Inferior parietal cortex (tissue), 1 donor: ENCODE measurements around the gene CWC27.
"Not testable (repeated sequence)": the region's sequence is repeated elsewhere in the genome, so short reads cannot be mapped to it uniquely, and the experiment has no call there.

Experiments used
- DNase-seq: peaks from one replicate; pipeline ENCODE4 v3.0.0-alpha.2; 2016; ENCODE audit errors: extremely low spot score

Gene CWC27

DNA sequence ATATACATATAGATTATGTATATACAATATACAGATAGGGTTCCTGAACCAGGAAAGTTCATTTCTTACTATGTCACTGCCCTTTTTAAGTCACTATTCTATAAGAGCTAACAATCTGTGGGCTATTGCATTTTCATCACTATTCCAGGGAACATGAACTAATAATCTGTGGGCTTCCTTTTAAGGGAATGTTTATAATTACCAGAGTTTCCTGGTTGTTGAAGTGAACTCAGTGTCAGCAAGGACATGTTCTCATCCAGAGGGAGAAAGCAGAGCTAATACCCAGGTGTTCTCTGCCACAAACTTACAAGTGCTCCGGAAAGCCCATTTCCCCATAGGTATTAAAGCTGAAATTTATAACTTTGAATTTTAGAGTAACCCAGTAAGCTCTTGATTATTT lies 69.6 kb downstream of the CWC27 start:
- no peak for DNase-seq

DNA sequence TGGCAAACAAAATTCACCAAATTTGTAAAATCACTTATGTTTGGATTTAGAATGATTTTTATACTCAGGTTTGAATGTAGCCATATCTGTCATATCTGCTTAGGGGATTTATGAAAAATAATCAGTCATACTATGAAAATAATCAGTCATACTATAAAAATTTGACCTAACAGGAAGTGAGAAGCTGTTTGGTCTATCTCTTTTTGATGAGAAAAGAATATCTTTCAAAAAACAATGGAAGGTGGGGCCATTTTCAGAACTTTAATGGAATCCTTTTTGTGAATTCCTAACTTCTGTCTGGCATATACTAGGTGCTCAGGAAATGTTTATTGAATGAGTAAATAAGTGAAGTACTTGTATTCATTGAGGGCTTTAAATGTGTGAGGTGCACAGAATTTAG lies 70.1 kb downstream of the CWC27 start:
- DNase-seq, result no peak

DNA sequence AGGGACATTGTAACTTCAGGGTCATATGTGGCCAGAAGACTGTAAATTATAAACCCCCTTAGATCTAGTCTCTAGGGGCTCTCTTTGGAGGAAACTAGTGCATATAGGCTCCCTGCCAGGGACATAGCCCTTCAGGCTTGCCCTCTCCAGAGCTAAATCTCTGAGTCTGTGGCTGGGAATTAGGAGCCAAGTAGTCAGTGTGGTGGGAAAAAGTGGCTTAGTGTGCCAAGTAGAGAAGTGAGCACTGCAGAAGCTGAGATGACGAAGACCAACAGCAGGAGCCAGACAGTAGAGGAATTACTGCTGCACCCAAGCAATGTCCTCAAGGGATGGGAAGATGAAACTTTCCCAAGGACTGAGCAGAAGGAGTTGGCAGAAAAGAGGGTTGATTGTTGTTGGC lies 71.2 kb downstream of the CWC27 start:
- DNase-seq, result no peak

- no peak for DNase-seq
Observed at GRCh38 chr5:64840958-64841357, 72.2 kb downstream of the CWC27 start.

GRCh38 chr5:64853777-64854176 lies 85.0 kb downstream of the CWC27 start:
- DNase-seq, result no peak

GRCh38 chr5:64854855-64855254 lies 86.1 kb downstream of the CWC27 start:
- DNase-seq, result no peak

DNA sequence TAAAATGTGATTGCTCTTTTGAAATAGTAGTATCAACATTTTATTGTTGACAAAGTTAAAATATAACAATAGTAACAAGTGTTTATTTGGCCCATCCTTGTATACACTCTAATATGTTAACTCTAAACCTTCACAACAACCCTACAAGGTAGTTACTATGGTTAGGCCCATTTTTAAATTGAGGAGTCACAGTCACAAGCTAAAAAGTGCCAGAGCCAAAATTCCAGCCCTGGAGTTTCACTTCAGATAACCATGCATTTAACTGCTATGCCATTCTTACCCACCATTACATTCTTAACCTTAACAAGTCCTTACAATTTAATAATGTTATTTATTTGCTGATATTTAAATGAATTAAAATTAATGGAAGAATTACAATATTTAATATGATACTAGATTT lies 91.2 kb downstream of the CWC27 start:
- DNase-seq, result no peak

GRCh38 chr5:64861281-64861680 lies 92.6 kb downstream of the CWC27 start:
- no peak for DNase-seq

DNA sequence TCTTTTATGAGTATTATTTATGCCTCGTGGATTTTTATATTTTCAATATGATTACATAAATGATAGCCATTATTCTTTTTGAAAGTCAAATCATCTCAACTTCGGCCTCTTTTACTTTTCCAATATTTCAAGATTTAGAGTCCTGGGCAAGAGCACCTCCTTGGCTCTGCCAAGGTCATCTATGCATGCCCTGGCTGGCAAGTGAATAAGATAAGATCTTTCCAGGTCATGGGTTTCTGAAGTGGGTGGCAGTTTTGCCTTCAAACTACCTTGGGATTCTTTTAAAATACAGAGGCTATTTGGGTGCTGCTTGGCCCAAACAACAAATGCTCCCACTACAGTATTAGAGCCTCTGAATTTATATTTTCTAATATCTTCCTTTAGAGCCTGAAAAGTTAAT lies 95.4 kb downstream of the CWC27 start:
- no peak for DNase-seq

GRCh38 chr5:64865662-64866061 lies 96.9 kb downstream of the CWC27 start:
- no peak for DNase-seq

GRCh38 chr5:64869419-64869818 lies 100.7 kb downstream of the CWC27 start:
- DNase-seq, result no peak

GRCh38 chr5:64872044-64872443 lies 103.3 kb downstream of the CWC27 start:
- DNase-seq, result no peak

DNA sequence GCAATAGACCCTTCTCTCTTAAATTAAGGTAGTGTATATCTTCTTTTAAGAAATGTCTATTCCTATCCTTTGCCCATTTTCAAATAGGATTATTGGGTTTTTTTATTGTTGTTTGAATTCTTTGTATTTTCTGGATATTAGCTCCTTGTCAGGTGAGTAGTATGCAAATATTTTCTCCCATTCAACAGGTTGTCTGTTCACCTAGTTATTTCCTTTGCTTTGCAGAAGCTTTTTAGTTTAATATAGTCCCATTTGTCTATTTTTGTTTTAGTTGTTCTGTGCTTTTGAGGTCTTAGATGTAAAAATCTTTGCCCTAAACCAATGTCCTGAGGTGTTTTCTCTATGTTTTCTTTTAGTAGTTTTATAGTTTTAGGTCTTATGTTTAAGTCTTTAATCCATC lies 104.7 kb downstream of the CWC27 start:
- DNase-seq, result no peak

GRCh38 chr5:64874753-64875152 lies 106.0 kb downstream of the CWC27 start:
- no peak for DNase-seq

GRCh38 chr5:64876203-64876602 lies 107.5 kb downstream of the CWC27 start:
- DNase-seq, result no peak

GRCh38 chr5:64880821-64881220 lies 112.1 kb downstream of the CWC27 start:
- no peak for DNase-seq

GRCh38 chr5:64883912-64884311 lies 115.2 kb downstream of the CWC27 start:
- no peak for DNase-seq

- no peak for DNase-seq
Observed at GRCh38 chr5:64884541-64884940, 115.8 kb downstream of the CWC27 start.

- DNase-seq, result no peak
Observed at GRCh38 chr5:64887910-64888309, 119.2 kb downstream of the CWC27 start.

GRCh38 chr5:64895748-64896147 lies 127.0 kb downstream of the CWC27 start:
- no peak for DNase-seq

DNA sequence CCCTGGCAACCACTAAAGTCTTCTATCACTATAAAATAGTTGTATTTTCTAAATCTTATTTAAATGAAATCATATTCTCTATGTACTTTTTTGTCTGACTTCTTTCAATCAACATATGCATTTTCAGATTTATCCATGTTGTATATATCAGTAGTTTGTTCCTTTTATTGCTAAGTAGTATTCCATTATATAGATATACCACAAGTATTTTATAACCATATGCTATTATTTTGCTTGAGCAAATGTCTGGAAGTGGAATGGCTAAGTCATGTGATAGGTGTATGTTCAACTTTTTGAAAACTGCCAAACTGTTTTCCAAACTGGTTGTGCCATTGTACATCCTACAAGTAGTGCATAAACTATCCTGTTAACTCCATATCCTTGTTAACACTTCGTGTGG lies 131.1 kb downstream of the CWC27 start:
- DNase-seq, result no peak

- DNase-seq, result no peak
Observed at GRCh38 chr5:64900618-64901017, 131.9 kb downstream of the CWC27 start.

DNA sequence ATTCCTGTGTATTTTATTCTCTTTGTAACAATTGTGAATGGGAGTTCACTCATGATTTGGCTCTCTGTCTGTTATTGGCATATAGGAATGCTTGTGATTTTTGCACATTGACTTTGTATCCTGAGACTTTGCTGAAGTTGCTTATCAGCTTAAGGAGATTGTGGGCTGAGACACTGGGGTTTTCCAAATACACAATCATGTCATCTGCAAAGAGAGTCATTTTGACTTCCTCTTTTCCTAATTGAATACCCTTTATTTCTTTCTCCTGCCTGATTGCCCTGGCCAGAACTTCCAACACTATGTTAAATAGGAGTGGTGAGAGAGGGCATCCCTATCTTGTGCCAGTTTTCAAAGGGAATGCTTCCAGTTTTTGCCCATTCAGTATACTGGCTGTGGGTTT lies 138.7 kb downstream of the CWC27 start:
- DNase-seq, result not testable (repeated sequence)

GRCh38 chr5:64914396-64914795 lies 145.7 kb downstream of the CWC27 start:
- DNase-seq, result no peak

GRCh38 chr5:64918083-64918482 lies 149.4 kb downstream of the CWC27 start:
- DNase-seq, result no peak
